MM.1S (cell line): Measurements from ENCODE around the gene CAV1.

Experiments used
- DNase-seq: peaks from one replicate; pipeline ENCODE4 v3.0.0-alpha.2; 2015
- H2AFZ ChIP-seq: fragments of 300-600 bp; sonication (generic); 2 replicates; pipeline ENCODE4 v1.6.0; 2016; ENCODE audit warnings: antibody characterized with exemption, low read length
- H3F3A ChIP-seq: fragments of 300-600 bp; sonication (generic); 2 replicates; pipeline ENCODE4 v1.6.1; 2016; ENCODE audit warnings: mild to moderate bottlenecking, antibody characterized with exemption, low read length, moderate library complexity, mixed read lengths; ENCODE audit not compliant: insufficient read depth
- H3K27ac ChIP-seq: fragments of 300-600 bp; sonication (generic); 2 replicates; pipeline ENCODE4 v1.5.1; 2016; ENCODE audit warnings: mild to moderate bottlenecking, low read length
- H3K27me3 ChIP-seq: fragments of 300-600 bp; sonication (generic); replicated peaks from 2 replicates; pipeline ENCODE4 v1.6.0; 2016; ENCODE audit warnings: low read length; ENCODE audit not compliant: insufficient read depth
- H3K36me3 ChIP-seq: fragments of 300-600 bp; sonication (generic); replicated peaks from 2 replicates; pipeline ENCODE4 v1.6.1; 2016; ENCODE audit warnings: mild to moderate bottlenecking, low read length, mixed read lengths; ENCODE audit not compliant: insufficient read depth
- H3K4me1 ChIP-seq: fragments of 300-600 bp; sonication (generic); 2 replicates; pipeline ENCODE4 v1.6.1; 2016; ENCODE audit warnings: low read length, mixed read lengths
- H3K4me2 ChIP-seq: fragments of 300-600 bp; sonication (generic); 2 replicates; pipeline ENCODE4 v1.6.0; 2016; ENCODE audit warnings: low read depth, low read length
- H3K4me3 ChIP-seq: fragments of 300-600 bp; sonication (generic); 2 replicates; pipeline ENCODE4 v1.5.1; 2016; ENCODE audit warnings: low read length, mixed read lengths
- H3K79me2 ChIP-seq: fragments of 300-600 bp; sonication (generic); 2 replicates; pipeline ENCODE4 v1.6.1; 2016; ENCODE audit warnings: mixed run types, low read length, mixed read lengths
- H3K9ac ChIP-seq: fragments of 300-600 bp; sonication (generic); 2 replicates; pipeline ENCODE4 v1.6.1; 2016; ENCODE audit warnings: low read length, mixed read lengths
- H3K9me2 ChIP-seq: fragments of 300-600 bp; sonication (generic); replicated peaks from 2 replicates; pipeline ENCODE4 v1.6.1; 2016; ENCODE audit warnings: mild to moderate bottlenecking, low read length, mixed read lengths; ENCODE audit not compliant: insufficient read depth
- H3K9me3 ChIP-seq: fragments of 300-600 bp; sonication (generic); replicated peaks from 2 replicates; pipeline ENCODE4 v1.6.1; 2016; ENCODE audit warnings: mild to moderate bottlenecking, low read length, mixed read lengths; ENCODE audit not compliant: insufficient read depth
- H4K20me1 ChIP-seq: fragments of 300-600 bp; sonication (generic); 2 replicates; pipeline ENCODE4 v1.6.1; 2016; ENCODE audit warnings: mild to moderate bottlenecking, low read length, moderate library complexity, mixed read lengths; ENCODE audit not compliant: insufficient read depth
- EZH2 ChIP-seq: fragments of 300-600 bp; sonication (generic); optimal IDR thresholded peaks from 2 replicates; pipeline ENCODE3; 2017; ENCODE audit warnings: low read depth, mild to moderate bottlenecking, antibody characterized with exemption, low read length, mixed read lengths
- EZH2phosphoT487 ChIP-seq: fragments of 300-600 bp; sonication (generic); IDR thresholded peaks from 2 replicates; pipeline ENCODE4 v1.6.1; 2018; ENCODE audit warnings: antibody characterized with exemption, low read length
- TF ChIP-seq, protein P1 (sequence below): fragments of 300-600 bp; sonication (generic); IDR thresholded peaks from 2 replicates; pipeline ENCODE4 v1.5.1; 2016; ENCODE audit warnings: antibody characterized with exemption, low read length, mixed read lengths

CAV1 gene

GRCh38 chr7:116610721-116611120 lies 85.9 kb downstream of the CAV1 start:
- H3K4me3 ChIP-seq, result no peak overlapping the region
- no peaks in the 10 kb centered on the region for H3K9me3 ChIP-seq
- H3K27ac ChIP-seq, result no peak overlapping the region
- H4K20me1 ChIP-seq, result no peaks in the 10 kb centered on the region
- no peaks in the 10 kb centered on the region for H3K36me3 ChIP-seq
- no peaks in the 10 kb centered on the region for H3K9me2 ChIP-seq
- no peaks in the 10 kb centered on the region for H3F3A ChIP-seq
- H3K9ac ChIP-seq, result no peak overlapping the region
- no peak overlapping the region for H2AFZ ChIP-seq
- no peak for DNase-seq
- H3K4me1 ChIP-seq, result no peaks in the 10 kb centered on the region
- no peak overlapping the region for H3K4me2 ChIP-seq
- H3K79me2 ChIP-seq, result no peaks in the 10 kb centered on the region
- TF ChIP-seq EZH2phosphoT487 (no peak), EZH2 (no peak)
- TF ChIP-seq, protein P1, sequence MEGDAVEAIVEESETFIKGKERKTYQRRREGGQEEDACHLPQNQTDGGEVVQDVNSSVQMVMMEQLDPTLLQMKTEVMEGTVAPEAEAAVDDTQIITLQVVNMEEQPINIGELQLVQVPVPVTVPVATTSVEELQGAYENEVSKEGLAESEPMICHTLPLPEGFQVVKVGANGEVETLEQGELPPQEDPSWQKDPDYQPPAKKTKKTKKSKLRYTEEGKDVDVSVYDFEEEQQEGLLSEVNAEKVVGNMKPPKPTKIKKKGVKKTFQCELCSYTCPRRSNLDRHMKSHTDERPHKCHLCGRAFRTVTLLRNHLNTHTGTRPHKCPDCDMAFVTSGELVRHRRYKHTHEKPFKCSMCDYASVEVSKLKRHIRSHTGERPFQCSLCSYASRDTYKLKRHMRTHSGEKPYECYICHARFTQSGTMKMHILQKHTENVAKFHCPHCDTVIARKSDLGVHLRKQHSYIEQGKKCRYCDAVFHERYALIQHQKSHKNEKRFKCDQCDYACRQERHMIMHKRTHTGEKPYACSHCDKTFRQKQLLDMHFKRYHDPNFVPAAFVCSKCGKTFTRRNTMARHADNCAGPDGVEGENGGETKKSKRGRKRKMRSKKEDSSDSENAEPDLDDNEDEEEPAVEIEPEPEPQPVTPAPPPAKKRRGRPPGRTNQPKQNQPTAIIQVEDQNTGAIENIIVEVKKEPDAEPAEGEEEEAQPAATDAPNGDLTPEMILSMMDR, result no peak
- H3K27me3 ChIP-seq, result no peaks in the 10 kb centered on the region
